IMR-90 (cell line): Measurements from ENCODE around the gene LYSMD4. TPM values are rescaled to one million over a fixed set of nuclear protein-coding genes. Genes with fewer than 3 reads are reported as not detected.
A peak's percentile ranks its signal among the peaks of the same experiment; 100 is the strongest.

ENCODE experiments used
- ATAC-seq: fragments of 200-7000 bp; cut with Tn5 transposase; 2 replicates; pipeline ENCODE4 v1.9.1; 2020; ENCODE audit warnings: low read depth, mild to moderate bottlenecking, moderate library complexity
- BruUV-seq: library from RNA; stranded (reverse); fragments of 400-500 nt; replicated peaks from 2 replicates; lab custom pipeline; 2021; lab: Mats Ljungman, UMichigan
- CTCF ChIA-PET: fragments of 300-600 bp; formaldehyde crosslinking; extraction: SDS; loops from one replicate; lab custom pipeline; 2021; ENCODE audit warnings: antibody characterized with exemption; lab: Yijun Ruan, JAX
- POLR2A ChIA-PET: fragments of 300-600 bp; sonication (Branson Sonifier 250); formaldehyde crosslinking; loops from one replicate; lab custom pipeline; 2022; ENCODE audit warnings: antibody characterized with exemption; ENCODE audit not compliant: unreplicated experiment; lab: Charles Lee
- DNase-seq: peaks from one replicate; pipeline ENCODE4 v3.0.0; 2013
- H2AFZ ChIP-seq: replicated peaks from 2 replicates; pipeline ENCODE3; 2013; ENCODE audit warnings: low read length, mild to moderate bottlenecking; ENCODE audit not compliant: poor library complexity
- H2AK5ac ChIP-seq: 2 replicates; pipeline ENCODE4 v1.6.1; 2013; ENCODE audit warnings: low read depth, low read length, inconsistent platforms
- H2AK9ac ChIP-seq: replicated peaks from 2 replicates; pipeline ENCODE3; 2013; ENCODE audit warnings: mild to moderate bottlenecking, low read depth, low read length, moderate library complexity; ENCODE audit not compliant: poor library complexity
- H2BK120ac ChIP-seq: 2 replicates; pipeline ENCODE4 v1.6.1; 2013; ENCODE audit warnings: low read depth, low read length, inconsistent platforms
- H2BK15ac ChIP-seq: 3 replicates; pipeline ENCODE4 v1.6.1; 2013; ENCODE audit warnings: low read depth, low read length, inconsistent platforms
- H2BK20ac ChIP-seq: 2 replicates; pipeline ENCODE4 v1.6.1; 2013; ENCODE audit warnings: low read depth, mild to moderate bottlenecking, inconsistent platforms, low read length, moderate library complexity
- H2BK5ac ChIP-seq: 2 replicates; pipeline ENCODE4 v1.6.1; 2013; ENCODE audit warnings: mild to moderate bottlenecking, low read depth, low read length, inconsistent platforms; ENCODE audit not compliant: poor library complexity, severe bottlenecking
- H3K14ac ChIP-seq: replicated peaks from 2 replicates; pipeline ENCODE4 v1.6.1; 2013; ENCODE audit warnings: low read depth, low read length, inconsistent platforms
- H3K18ac ChIP-seq: 2 replicates; pipeline ENCODE4 v1.6.1; 2013; ENCODE audit warnings: low read depth, low read length, control low read depth
- H3K23ac ChIP-seq: 2 replicates; pipeline ENCODE4 v1.6.1; 2013; ENCODE audit warnings: low read depth, low read length, inconsistent platforms
- H3K27ac ChIP-seq: 2 replicates; pipeline ENCODE4 v1.5.1; 2013; ENCODE audit warnings: mild to moderate bottlenecking, control low read depth, low read length; ENCODE audit not compliant: insufficient read depth
- H3K27me3 ChIP-seq: 2 replicates; pipeline ENCODE4 v1.6.1; 2013; ENCODE audit warnings: low read length; ENCODE audit not compliant: control insufficient read depth, insufficient read depth
- H3K36me3 ChIP-seq: 2 replicates; pipeline ENCODE4 v1.6.1; 2013; ENCODE audit warnings: low read length, mixed read lengths; ENCODE audit not compliant: control insufficient read depth, insufficient read depth
- H3K4ac ChIP-seq: 2 replicates; pipeline ENCODE4 v1.6.1; 2013; ENCODE audit warnings: low read depth, low read length, inconsistent platforms
- H3K4me1 ChIP-seq: 2 replicates; pipeline ENCODE4 v1.6.1; 2013; ENCODE audit warnings: low read length, mixed read lengths; ENCODE audit not compliant: control insufficient read depth, insufficient read depth
- H3K4me2 ChIP-seq: 2 replicates; pipeline ENCODE4 v1.6.1; 2013; ENCODE audit warnings: low read depth, mild to moderate bottlenecking, control low read depth, low read length, moderate library complexity
- H3K4me3 ChIP-seq: 2 replicates; pipeline ENCODE4 v1.5.1; 2013; ENCODE audit warnings: low read depth, mild to moderate bottlenecking, control low read depth, low read length, moderate library complexity; ENCODE audit not compliant: insufficient read depth
- H3K56ac ChIP-seq: 2 replicates; pipeline ENCODE4 v1.6.1; 2013; ENCODE audit warnings: low read length, inconsistent platforms; ENCODE audit not compliant: insufficient read depth; ENCODE audit errors: extremely low read depth
- H3K79me1 ChIP-seq, 2 experiments: 2 replicates each; pipeline ENCODE4 v1.6.1; 2013; ENCODE audit warnings: low read length in 2 of 2, inconsistent platforms in 1 of 2, low read depth in 1 of 2
- H3K9ac ChIP-seq: 2 replicates; pipeline ENCODE4 v1.6.1; 2013; ENCODE audit warnings: low read depth, low read length, control low read depth
- H3K9me1 ChIP-seq: 2 replicates; pipeline ENCODE4 v1.6.1; 2013; ENCODE audit warnings: low read length, inconsistent platforms; ENCODE audit not compliant: insufficient read depth
- H3K9me3 ChIP-seq: 2 replicates; pipeline ENCODE4 v1.6.1; 2013; ENCODE audit warnings: low read length; ENCODE audit not compliant: control insufficient read depth, insufficient read depth
- H4K20me1 ChIP-seq: 2 replicates; pipeline ENCODE4 v1.6.1; 2013; ENCODE audit warnings: low read length, inconsistent platforms; ENCODE audit not compliant: insufficient read depth
- H4K5ac ChIP-seq: 2 replicates; pipeline ENCODE4 v1.6.1; 2013; ENCODE audit warnings: mild to moderate bottlenecking, low read depth, low read length, control low read depth
- H4K8ac ChIP-seq, 2 experiments: 2 replicates each; pipeline ENCODE4 v1.6.1; 2013; ENCODE audit warnings: low read depth in 2 of 2, low read length in 2 of 2, control low read depth in 1 of 2, inconsistent platforms in 1 of 2
- H4K91ac ChIP-seq: 2 replicates; pipeline ENCODE4 v1.6.1; 2013; ENCODE audit warnings: low read depth, low read length, inconsistent platforms; ENCODE audit not compliant: insufficient read depth
- BHLHE40 ChIP-seq: fragments of 150-350 bp; IDR thresholded peaks from 2 replicates; pipeline ENCODE4 v1.6.1; 2016; ENCODE audit warnings: mild to moderate bottlenecking, low read depth, low read length
- CEBPB ChIP-seq: IDR thresholded peaks from 2 replicates; pipeline ENCODE4 v1.6.1; 2012; ENCODE audit warnings: low read depth, low read length, improper control_type of control experiment
- CHD1 ChIP-seq: IDR thresholded peaks from 2 replicates; pipeline ENCODE4 v1.6.1; 2012; ENCODE audit warnings: low read depth, low read length, improper control_type of control experiment
- CTCF ChIP-seq: conservative IDR thresholded peaks from 2 replicates; pipeline ENCODE4 v1.5.1; 2012; ENCODE audit warnings: mild to moderate bottlenecking, low read depth, low read length, improper control_type of control experiment
- FOS ChIP-seq: fragments of 150-350 bp; IDR thresholded peaks from 2 replicates; pipeline ENCODE4 v1.6.1; 2016; ENCODE audit warnings: low read depth, low read length
- MAFK ChIP-seq: IDR thresholded peaks from 2 replicates; pipeline ENCODE4 v1.6.1; 2012; ENCODE audit warnings: low read depth, low read length, improper control_type of control experiment
- MAZ ChIP-seq: IDR thresholded peaks from 2 replicates; pipeline ENCODE4 v1.6.1; 2012; ENCODE audit warnings: low read depth, mild to moderate bottlenecking, low read length, improper control_type of control experiment, moderate library complexity, borderline replicate concordance
- MXI1 ChIP-seq: IDR thresholded peaks from 2 replicates; pipeline ENCODE4 v1.6.1; 2012; ENCODE audit warnings: low read depth, mild to moderate bottlenecking, low read length, moderate library complexity, borderline replicate concordance
- NFE2L2 ChIP-seq: fragments of 150-350 bp; IDR thresholded peaks from 2 replicates; pipeline ENCODE4 v1.6.1; 2016; ENCODE audit warnings: low read depth, mild to moderate bottlenecking, low read length
- POLR2A ChIP-seq: IDR thresholded peaks from 2 replicates; pipeline ENCODE4 v1.6.1; 2012; ENCODE audit warnings: mild to moderate bottlenecking, low read depth, low read length
- RAD21 ChIP-seq: IDR thresholded peaks from 2 replicates; pipeline ENCODE4 v1.6.1; 2012; ENCODE audit warnings: low read length, improper control_type of control experiment
- RCOR1 ChIP-seq: IDR thresholded peaks from 2 replicates; pipeline ENCODE4 v1.6.1; 2012; ENCODE audit warnings: mild to moderate bottlenecking, low read length, improper control_type of control experiment; ENCODE audit not compliant: insufficient replicate concordance
- RFX5 ChIP-seq: IDR thresholded peaks from 2 replicates; pipeline ENCODE4 v1.8.0; 2012; ENCODE audit warnings: low read depth, mild to moderate bottlenecking, low read length, moderate library complexity
- SMC3 ChIP-seq: fragments of 150-350 bp; IDR thresholded peaks from 2 replicates; pipeline ENCODE4 v1.6.1; 2016; ENCODE audit warnings: low read depth, mild to moderate bottlenecking, antibody characterized with exemption, low read length, moderate library complexity
- USF2 ChIP-seq: fragments of 150-350 bp; IDR thresholded peaks from 2 replicates; pipeline ENCODE4 v1.6.1; 2017; ENCODE audit warnings: mild to moderate bottlenecking, antibody characterized with exemption, low read length, low read depth
- WGBS, 2 experiments: methylation state at CpG; one replicate each; pipeline versions ENCODE4 v1.1.5 to v1.1.7; 2013; ENCODE audit warnings: missing lambda C conversion rate in 2 of 2; ENCODE audit not compliant: insufficient read length in 1 of 2; ENCODE audit errors: extremely low coverage in 2 of 2; 5-methylcytosine and 5-hydroxymethylcytosine counted together
- dilution Hi-C: fragments of 300-500 bp; cut with HindIII; formaldehyde crosslinking; loops from one replicate; pipeline ENCODE4 v1.14.3; 2018; ENCODE audit warnings: low sequenced_read_pairs; ENCODE audit not compliant: unreplicated experiment
- in situ Hi-C: fragments of 300-500 bp; cut with MboI; formaldehyde crosslinking; loops from 3 replicates; pipeline ENCODE4 v1.14.3; 2019; ENCODE audit warnings: low sequenced_read_pairs, inconsistent platforms, mixed read lengths
- intact Hi-C: fragments of 100-400 bp; cut with micrococcal nuclease; formaldehyde crosslinking; loops from 2 replicates; pipeline ENCODE4 v1.10.0; 2022
- polyA plus RNA-seq, 3 experiments: library from polyadenylated mRNA; depleted of rRNA; stranded (reverse); fragments of >200 nt; gene quantifications; 2 replicates each; pipeline ENCODE4 v1.2.3, GENCODE V29; 2012; ENCODE audit warnings: low replicate concordance in 1 of 3
- total RNA-seq: library from RNA; depleted of rRNA; stranded (reverse); fragments of >200 nt; gene quantifications from 2 replicates; pipeline ENCODE4 v1.2.3, GENCODE V29; 2012

LYSMD4 gene
- total and polyA plus RNA-seq, 2 of the 4 experiments (the other 2 are of a cell fraction) = 4.5 to 5.0 TPM

GRCh38 chr15:99732751-99733267 is 428 bp downstream of the LYSMD4 start:
- H2BK120ac ChIP-seq = no peak overlapping the region
- dilution Hi-C loops = no loop called here
- BruUV-seq = no TSS peak
- no peaks in the 10 kb centered on the region for H3K9me1 ChIP-seq
- H2BK5ac ChIP-seq = no peak overlapping the region
- peak overlapping the region; percentile 90 for H3K4me3 ChIP-seq
- no peaks in the 10 kb centered on the region for H3K9me3 ChIP-seq
- 0 out of 2 replicates have a peak, but pooled peaks cover 1% of the 10 kb centered on the region for H3K27me3 ChIP-seq
- intact Hi-C loops = loop anchor here (5.0 kb wide), 1 partner anchor 631 kb away; no protein-coding TSS in a partner anchor
- no peak overlapping the region for H3K4ac ChIP-seq
- ChIA-PET POLR2A (interaction anchor here (0.6 to 0.7 kb wide), 2 partner anchors 19 to 629 kb away, joined by 3 to 7 read pairs; no protein-coding TSS in a partner anchor), CTCF (interaction anchor here (0.7 to 1.2 kb wide), 4 partner anchors 23 to 674 kb away, joined by 3 to 6 read pairs (median 4); no protein-coding TSS in a partner anchor)
- WGBS, 2 experiments = no CpG with 5 or more reads among the region's 46 CpGs
- H2AK9ac ChIP-seq = peak overlapping the region; percentile 73
- no peak overlapping the region for H3K56ac ChIP-seq
- 0 out of 2 replicates have a peak overlapping the region, but pooled peaks have one; percentile 93 for H3K23ac ChIP-seq
- no peak overlapping the region for H2BK15ac ChIP-seq
- H3K9ac ChIP-seq = peak overlapping the region; percentile 59
- H3K14ac ChIP-seq = no peak overlapping the region
- H4K20me1 ChIP-seq = no peaks in the 10 kb centered on the region
- peak overlapping the region; percentile 24; the same call in 1 of the 2 replicates for H3K27ac ChIP-seq
- peak overlapping the region; percentile 95 for H2AFZ ChIP-seq
- no peak overlapping the region for H2AK5ac ChIP-seq
- H3K36me3 ChIP-seq = peaks cover 7% of the 10 kb centered on the region; the same call in 1 of the 2 replicates
- no peak overlapping the region; a peak in 1 of 4 replicates for H4K8ac ChIP-seq
- no peak overlapping the region for H4K91ac ChIP-seq
- no peak overlapping the region for H2BK20ac ChIP-seq
- H3K18ac ChIP-seq = no peak overlapping the region
- H3K4me1 ChIP-seq = peaks cover 4% of the 10 kb centered on the region
- DNase-seq (no peak), ATAC-seq (peak; percentile 45)
- in situ Hi-C loops = loop anchor here (25.0 kb wide), 1 partner anchor 621 kb away; the partner anchor contains the start of gene SYNM
- peaks cover 0 to 14% of the 10 kb centered on the region in 2 experiments; a peak in 2 of 4 replicates for H3K79me1 ChIP-seq
- peak overlapping the region; percentile 90 for H3K4me2 ChIP-seq
- no peak overlapping the region for H4K5ac ChIP-seq
- TF ChIP-seq RFX5 (no peak), NFE2L2 (no peak), USF2 (no peak), RCOR1 (no peak), MXI1 (no peak), CEBPB (no peak), SMC3 (no peak), BHLHE40 (no peak), CHD1 (no peak), RAD21 (no peak), POLR2A (no peak), MAFK (no peak), CTCF (no peak), MAZ (no peak), FOS (no peak)
